ENCODE data around the gene KRT79. TPM values are rescaled to one million over a fixed set of nuclear protein-coding genes. Genes with fewer than 3 reads are reported as not detected.
A peak's percentile ranks its signal among the peaks of the same experiment; 100 is the strongest.
"Not testable (repeated sequence)": the region's sequence is repeated elsewhere in the genome, so short reads cannot be mapped to it uniquely, and the experiment has no call there.

The KRT79 gene
- total RNA-seq: not detected in 2 replicates

- H3K36me3 ChIP-seq (ENCODE audit: control insufficient read depth, insufficient read depth, low read length): no peaks in the 10 kb centered on the region
- TF ChIP-seq, protein P1, sequence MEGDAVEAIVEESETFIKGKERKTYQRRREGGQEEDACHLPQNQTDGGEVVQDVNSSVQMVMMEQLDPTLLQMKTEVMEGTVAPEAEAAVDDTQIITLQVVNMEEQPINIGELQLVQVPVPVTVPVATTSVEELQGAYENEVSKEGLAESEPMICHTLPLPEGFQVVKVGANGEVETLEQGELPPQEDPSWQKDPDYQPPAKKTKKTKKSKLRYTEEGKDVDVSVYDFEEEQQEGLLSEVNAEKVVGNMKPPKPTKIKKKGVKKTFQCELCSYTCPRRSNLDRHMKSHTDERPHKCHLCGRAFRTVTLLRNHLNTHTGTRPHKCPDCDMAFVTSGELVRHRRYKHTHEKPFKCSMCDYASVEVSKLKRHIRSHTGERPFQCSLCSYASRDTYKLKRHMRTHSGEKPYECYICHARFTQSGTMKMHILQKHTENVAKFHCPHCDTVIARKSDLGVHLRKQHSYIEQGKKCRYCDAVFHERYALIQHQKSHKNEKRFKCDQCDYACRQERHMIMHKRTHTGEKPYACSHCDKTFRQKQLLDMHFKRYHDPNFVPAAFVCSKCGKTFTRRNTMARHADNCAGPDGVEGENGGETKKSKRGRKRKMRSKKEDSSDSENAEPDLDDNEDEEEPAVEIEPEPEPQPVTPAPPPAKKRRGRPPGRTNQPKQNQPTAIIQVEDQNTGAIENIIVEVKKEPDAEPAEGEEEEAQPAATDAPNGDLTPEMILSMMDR (IDR thresholded peaks at IDR 0.05; ENCODE audit: insufficient read depth, low read length, poor library complexity, severe bottlenecking): no peak
- no peak within 1 kb of the TSS for H3K4me3 ChIP-seq (ENCODE audit: low read depth, low read length)
- DNase-seq (ENCODE audit: low read depth): no peak
- H3K27me3 ChIP-seq (ENCODE audit: control insufficient read depth, insufficient read depth, low read length): no peaks in the 10 kb centered on the region
Observed at GRCh38 chr12:52833922-52834726, at the start of gene KRT79. Gene KRT79, minus strand, starts transcription at chr12:52834311. Its CDS starts 51 bp downstream, at chr12:52834260.

- not testable (repeated sequence) for DNase-seq (ENCODE audit: low read depth); H3K36me3 ChIP-seq (ENCODE audit: control insufficient read depth, insufficient read depth, low read length); H3K4me3 ChIP-seq (ENCODE audit: low read depth, low read length); H3K27me3 ChIP-seq (ENCODE audit: control insufficient read depth, insufficient read depth, low read length)
Observed at GRCh38 chr12:52880499-52880898, 46.4 kb upstream of the KRT79 start.

DNA sequence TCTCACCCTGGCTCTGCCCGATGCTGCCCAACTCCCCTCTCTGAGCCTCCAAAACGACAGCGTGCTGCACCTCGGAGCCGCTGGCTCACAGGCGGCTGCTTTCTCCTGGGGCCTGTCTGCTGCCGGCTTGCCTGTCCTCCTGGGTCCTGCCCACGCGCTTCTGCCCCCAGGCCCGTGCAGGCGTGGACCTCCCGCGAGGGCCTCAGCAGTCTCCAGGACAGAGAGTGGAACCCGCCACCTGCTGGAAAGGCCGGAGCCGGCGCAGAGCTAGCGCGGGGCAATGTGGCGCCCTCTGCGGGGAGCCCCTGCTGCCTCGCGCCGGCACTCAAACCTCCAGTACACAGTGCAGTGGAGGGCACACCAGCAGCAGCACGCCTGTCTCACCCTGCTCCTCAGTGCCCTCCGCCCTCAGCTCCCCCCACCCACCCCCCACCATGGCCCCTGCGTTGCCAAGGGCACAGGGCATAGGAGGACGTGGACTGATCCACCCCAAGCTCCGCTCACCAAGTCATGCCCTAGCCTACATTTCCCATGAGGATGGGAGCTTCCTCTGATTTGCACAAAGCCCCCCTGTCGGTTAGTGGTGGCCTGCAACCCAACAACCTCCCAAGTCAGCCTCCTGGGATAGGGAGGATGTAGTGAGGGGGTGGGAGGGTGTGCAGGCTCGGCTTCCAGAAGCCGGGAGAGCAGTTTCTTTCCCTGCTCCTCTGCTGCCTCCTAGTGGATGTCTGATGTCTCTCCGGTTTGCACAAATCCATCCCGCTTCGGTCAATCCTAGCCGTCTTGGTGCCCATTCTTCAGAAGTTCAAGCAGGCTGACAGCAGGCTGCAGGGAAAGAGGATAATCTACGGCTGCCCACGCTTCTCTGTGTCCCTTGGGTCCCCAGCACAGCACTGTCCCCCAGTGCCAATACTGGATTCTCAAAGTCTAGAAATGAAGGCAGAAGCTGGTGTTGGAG is 45.6 kb upstream of the KRT79 start:
- Histone ChIP-seq H3K4me3 (ENCODE audit: low read depth, low read length) (no peak overlapping the region), H3K36me3 (ENCODE audit: control insufficient read depth, insufficient read depth, low read length) (no peaks in the 10 kb centered on the region), H3K27me3 (ENCODE audit: control insufficient read depth, insufficient read depth, low read length) (no peaks in the 10 kb centered on the region)
- DNase-seq (ENCODE audit: low read depth): peak; percentile 69
- TF ChIP-seq, protein P1 (IDR thresholded peaks at IDR 0.05; ENCODE audit: insufficient read depth, low read length, poor library complexity, severe bottlenecking): peak; percentile 98

DNA sequence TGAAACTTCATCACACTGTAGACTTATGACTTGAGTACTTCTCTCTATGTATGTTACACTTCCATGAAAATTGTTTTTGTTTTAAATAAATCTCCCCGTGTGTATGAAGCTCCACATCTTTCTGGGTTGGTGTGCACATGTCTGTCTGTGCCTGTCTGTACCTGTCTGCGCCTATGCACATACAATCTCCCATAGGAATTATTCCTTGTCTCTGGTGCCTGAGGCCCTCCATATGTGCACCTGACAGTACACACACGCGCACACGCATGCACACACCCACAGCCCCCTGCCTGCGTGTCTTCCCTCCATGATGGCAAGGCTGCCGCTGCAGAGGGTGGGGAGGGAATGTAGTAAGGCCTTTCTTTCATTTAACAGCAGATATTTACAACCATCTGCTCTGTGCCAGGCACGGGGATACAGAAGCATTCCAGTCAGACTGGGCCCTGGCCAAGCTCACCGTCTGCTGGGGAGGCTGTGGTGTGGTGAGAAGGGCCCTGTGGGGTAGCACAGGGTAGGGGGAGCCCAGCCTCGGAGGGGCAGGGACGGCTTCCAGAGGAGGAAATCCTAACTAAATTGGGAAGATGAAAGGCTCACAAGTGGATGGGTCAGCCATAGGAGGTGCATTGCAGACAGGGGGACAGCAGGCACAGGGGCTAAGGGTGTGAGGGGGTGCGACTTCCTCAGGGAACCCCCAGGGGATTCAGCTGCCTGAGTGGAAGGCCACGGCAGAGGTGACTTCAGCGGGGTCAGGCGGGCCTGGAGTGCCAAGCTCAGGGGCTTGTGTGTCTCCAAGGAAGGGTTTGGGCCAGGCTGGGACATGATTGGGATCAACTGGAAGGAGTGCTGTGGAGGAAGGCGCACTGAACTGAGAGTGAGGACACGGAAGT is 44.6 kb upstream of the KRT79 start:
- no peak for DNase-seq (ENCODE audit: low read depth)
- H3K36me3 ChIP-seq (ENCODE audit: control insufficient read depth, insufficient read depth, low read length): no peaks in the 10 kb centered on the region
- TF ChIP-seq, protein P1 (IDR thresholded peaks at IDR 0.05; ENCODE audit: insufficient read depth, low read length, poor library complexity, severe bottlenecking): no peak
- H3K27me3 ChIP-seq (ENCODE audit: control insufficient read depth, insufficient read depth, low read length): no peaks in the 10 kb centered on the region
- H3K4me3 ChIP-seq (ENCODE audit: low read depth, low read length): no peak overlapping the region

GRCh38 chr12:52877242-52877641 is 43.1 kb upstream of the KRT79 start:
- DNase-seq (ENCODE audit: low read depth): no peak
- Histone ChIP-seq H3K4me3 (ENCODE audit: low read depth, low read length) (no peak overlapping the region), H3K27me3 (ENCODE audit: control insufficient read depth, insufficient read depth, low read length) (no peaks in the 10 kb centered on the region), H3K36me3 (ENCODE audit: control insufficient read depth, insufficient read depth, low read length) (no peaks in the 10 kb centered on the region)
- TF ChIP-seq, protein P1 (IDR thresholded peaks at IDR 0.05; ENCODE audit: insufficient read depth, low read length, poor library complexity, severe bottlenecking): no peak

Measured in kidney epithelial cell (primary cell).